Fibroblast of lung (primary cell): Measurements from ENCODE around the gene GALNT18. TPM values are rescaled to one million over a fixed set of nuclear protein-coding genes. Genes with fewer than 3 reads are reported as not detected.

ENCODE experiments used
- DNase-seq, 2 donors: peaks; one replicate each; pipeline versions ENCODE4 v3.0.0 to v3.0.0-alpha.2; 2010; ENCODE audit warnings: low read depth in 2 of 2
- H2AFZ ChIP-seq: 2 replicates; pipeline ENCODE4 v1.5.1; 2012; ENCODE audit warnings: low read length, control low read depth, inconsistent platforms
- H3K27ac ChIP-seq: 2 replicates; pipeline ENCODE4 v1.5.1; 2011; ENCODE audit warnings: low read length, control low read depth; ENCODE audit not compliant: insufficient read depth
- H3K27me3 ChIP-seq: 2 replicates; pipeline ENCODE4 v1.5.1; 2011; ENCODE audit warnings: mild to moderate bottlenecking, low read length; ENCODE audit not compliant: control insufficient read depth, insufficient read depth
- H3K36me3 ChIP-seq: 2 replicates; pipeline ENCODE4 v1.5.1; 2011; ENCODE audit warnings: low read length; ENCODE audit not compliant: control insufficient read depth, insufficient read depth
- H3K4me1 ChIP-seq: 2 replicates; pipeline ENCODE4 v1.5.1; 2011; ENCODE audit warnings: low read length; ENCODE audit not compliant: control insufficient read depth, insufficient read depth; ENCODE audit errors: extremely low read depth
- H3K4me2 ChIP-seq: 2 replicates; pipeline ENCODE4 v1.5.1; 2011; ENCODE audit warnings: low read length, control low read depth; ENCODE audit not compliant: insufficient read depth; ENCODE audit errors: extremely low read depth
- H3K4me3 ChIP-seq, 4 experiments: fragments of 200-600 bp in 1 of 4; sonication (generic) in 1 of 4; replicated peaks in 1 of 4; 2 replicates each; pipeline ENCODE4 v1.5.1; 2011 to 2016; ENCODE audit warnings: low read length in 4 of 4, low read depth in 3 of 4, mild to moderate bottlenecking in 3 of 4, control low read depth in 2 of 4, inconsistent platforms in 1 of 4, mixed read lengths in 1 of 4; ENCODE audit not compliant: insufficient read depth in 1 of 4; ENCODE audit errors: control extremely low read depth in 1 of 4
- H3K79me2 ChIP-seq: 2 replicates; pipeline ENCODE4 v1.5.1; 2012; ENCODE audit warnings: mild to moderate bottlenecking, low read length, inconsistent platforms; ENCODE audit not compliant: control insufficient read depth, insufficient read depth
- H3K9ac ChIP-seq: 2 replicates; pipeline ENCODE4 v1.5.1; 2011; ENCODE audit warnings: mild to moderate bottlenecking, low read length, control low read depth; ENCODE audit not compliant: insufficient read depth
- H3K9me3 ChIP-seq: 2 replicates; pipeline ENCODE4 v1.5.1; 2012; ENCODE audit warnings: low read depth, low read length; ENCODE audit not compliant: control insufficient read depth, insufficient read depth
- H4K20me1 ChIP-seq: 2 replicates; pipeline ENCODE4 v1.5.1; 2011; ENCODE audit warnings: low read length; ENCODE audit not compliant: control insufficient read depth, insufficient read depth; ENCODE audit errors: extremely low read depth
- CTCF ChIP-seq, 2 donors: IDR thresholded peaks in 1 of 2; conservative IDR thresholded peaks in 1 of 2; 1 replicate in 1 of 2; 2 replicates in 1 of 2; pipeline ENCODE4 v1.5.1; 2011 to 2012; ENCODE audit warnings: low read length in 2 of 2, control low read depth in 1 of 2, inconsistent platforms in 1 of 2, low read depth in 1 of 2, mild to moderate bottlenecking in 1 of 2
- EZH2 ChIP-seq: IDR thresholded peaks from 2 replicates; pipeline ENCODE4 v1.5.1; 2012; ENCODE audit warnings: low read length, control low read depth, mild to moderate bottlenecking; ENCODE audit errors: missing control alignments
- polyA plus RNA-seq, 2 donors: library from polyadenylated mRNA; depleted of rRNA in 1 of 2; stranded (reverse) in 1 of 2; unstranded in 1 of 2; fragments of >200 nt; gene quantifications; 2 replicates each; pipeline ENCODE4 v1.2.1, GENCODE V29; 2011 to 2012; ENCODE audit warnings: missing spikeins in 1 of 2
- total RNA-seq: library from RNA; depleted of rRNA; stranded (reverse); fragments of >200 nt; gene quantifications from 2 replicates; pipeline ENCODE4 v1.2.1, GENCODE V29; 2014

Gene GALNT18
- total and polyA plus RNA-seq, 2 donors (not counting 1 experiment from before 2014, with no cell fraction given) = 0.50 to 19.3 TPM

- no peak overlapping the region for H3K9ac ChIP-seq
- H3K4me1 ChIP-seq = no peaks in the 10 kb centered on the region
- no peak overlapping the region for H3K27ac ChIP-seq
- no peak overlapping the region for H3K4me3 ChIP-seq
- no peaks in the 10 kb centered on the region for H3K79me2 ChIP-seq
- no peaks in the 10 kb centered on the region for H3K9me3 ChIP-seq
- DNase-seq = no peak
- no peak overlapping the region for H2AFZ ChIP-seq
- H3K36me3 ChIP-seq = no peaks in the 10 kb centered on the region
- no peak overlapping the region for H3K4me2 ChIP-seq
- TF ChIP-seq EZH2 (no peak), CTCF (conservative IDR thresholded peaks at IDR 0.05 in 1 of 2, IDR thresholded peaks at IDR 0.05 in 1 of 2; ENCODE audit: low read depth in 1 of 2, low read length in 2 of 2) (peak; percentile 54 to 74)
- H4K20me1 ChIP-seq = no peaks in the 10 kb centered on the region
- peaks cover 2% of the 10 kb centered on the region for H3K27me3 ChIP-seq
Observed at GRCh38 chr11:11265994-11266606, 355.7 kb downstream of the GALNT18 start.

- TF ChIP-seq EZH2 (no peak), CTCF (conservative IDR thresholded peaks at IDR 0.05 in 1 of 2, IDR thresholded peaks at IDR 0.05 in 1 of 2; ENCODE audit: low read depth in 1 of 2, low read length in 2 of 2) (no peak)
- H3K4me3 ChIP-seq = no peak overlapping the region
- H2AFZ ChIP-seq = no peak overlapping the region
- H3K27ac ChIP-seq = no peak overlapping the region
- H3K79me2 ChIP-seq = no peaks in the 10 kb centered on the region
- H3K9ac ChIP-seq = no peak overlapping the region
- H3K36me3 ChIP-seq = no peaks in the 10 kb centered on the region
- no peak overlapping the region for H3K4me2 ChIP-seq
- H4K20me1 ChIP-seq = no peaks in the 10 kb centered on the region
- DNase-seq = no peak
- H3K27me3 ChIP-seq = peaks cover 2% of the 10 kb centered on the region
- H3K4me1 ChIP-seq = no peaks in the 10 kb centered on the region
- no peaks in the 10 kb centered on the region for H3K9me3 ChIP-seq
Observed at GRCh38 chr11:11265320-11265719, 356.5 kb downstream of the GALNT18 start.

GRCh38 chr11:11263238-11264005 is 358.4 kb downstream of the GALNT18 start:
- TF ChIP-seq EZH2 = no peak
- TF ChIP-seq CTCF (conservative IDR thresholded peaks at IDR 0.05 in 1 of 2, IDR thresholded peaks at IDR 0.05 in 1 of 2; ENCODE audit: low read depth in 1 of 2, low read length in 2 of 2) = no peak
- H3K4me1 ChIP-seq = no peaks in the 10 kb centered on the region
- no peaks in the 10 kb centered on the region for H3K36me3 ChIP-seq
- H3K4me2 ChIP-seq = no peak overlapping the region
- peaks cover 2% of the 10 kb centered on the region for H3K27me3 ChIP-seq
- H3K9ac ChIP-seq = no peak overlapping the region
- peak in 1 of 2 donors; percentile 11 for DNase-seq
- no peak overlapping the region for H3K27ac ChIP-seq
- H3K4me3 ChIP-seq = no peak overlapping the region
- H3K79me2 ChIP-seq = no peaks in the 10 kb centered on the region
- no peaks in the 10 kb centered on the region for H4K20me1 ChIP-seq
- H3K9me3 ChIP-seq = no peaks in the 10 kb centered on the region
- no peak overlapping the region for H2AFZ ChIP-seq
